ENCODE measurements around the gene EIF4E1B.
"Not testable (repeated sequence)": the region's sequence is repeated elsewhere in the genome, so short reads cannot be mapped to it uniquely, and the experiment has no call there.

EIF4E1B gene

GRCh38 chr5:176629853-176630680 lies at the start of gene EIF4E1B, which contains the start of gene SNCB:
TSS of gene EIF4E1B (plus strand) at chr5:176630675. CDS start at chr5:176642788, 12,113 bp downstream.
TSS of gene SNCB (minus strand) at chr5:176630534. CDS start at chr5:176629654, 880 bp downstream.
- peak; percentile 30 for DNase-seq

- DNase-seq = no peak
Measured at GRCh38 chr5:176581361-176581760, 49.1 kb upstream of the EIF4E1B start.

GRCh38 chr5:176583076-176583475 lies 47.4 kb upstream of the EIF4E1B start:
- no peak for DNase-seq

- no peak for DNase-seq
Measured at GRCh38 chr5:176587398-176587797, 43.1 kb upstream of the EIF4E1B start.

GRCh38 chr5:176588297-176588696 lies 42.2 kb upstream of the EIF4E1B start:
- no peak for DNase-seq

- no peak for DNase-seq
Measured at GRCh38 chr5:176589039-176589769, 41.3 kb upstream of the EIF4E1B start.

- no peak for DNase-seq
Measured at GRCh38 chr5:176590035-176590717, 40.3 kb upstream of the EIF4E1B start.

- not testable (repeated sequence) for DNase-seq
Measured at GRCh38 chr5:176591667-176592066, 38.8 kb upstream of the EIF4E1B start.

- DNase-seq = no peak
Measured at GRCh38 chr5:176592573-176592972, 37.9 kb upstream of the EIF4E1B start.

- no peak for DNase-seq
Measured at GRCh38 chr5:176593273-176593869, 37.1 kb upstream of the EIF4E1B start.

- DNase-seq = no peak
Measured at GRCh38 chr5:176594554-176594953, 35.9 kb upstream of the EIF4E1B start.

- DNase-seq = no peak
Measured at GRCh38 chr5:176595386-176595943, 35.0 kb upstream of the EIF4E1B start.

- no peak for DNase-seq
Measured at GRCh38 chr5:176596069-176596644, 34.3 kb upstream of the EIF4E1B start.

GRCh38 chr5:176596689-176597416 lies 33.6 kb upstream of the EIF4E1B start:
- peak; percentile 79 for DNase-seq

- no peak for DNase-seq
Measured at GRCh38 chr5:176597417-176598389, 32.8 kb upstream of the EIF4E1B start.

- DNase-seq = not testable (repeated sequence)
Measured at GRCh38 chr5:176599749-176600430, 30.6 kb upstream of the EIF4E1B start.

- no peak for DNase-seq
Measured at GRCh38 chr5:176601901-176602482, 28.5 kb upstream of the EIF4E1B start.

GRCh38 chr5:176603091-176603490 lies 27.4 kb upstream of the EIF4E1B start:
- no peak for DNase-seq

- no peak for DNase-seq
Measured at GRCh38 chr5:176606032-176606431, 24.4 kb upstream of the EIF4E1B start.

All from CD4-positive, alpha-beta T cell treated with Interleukin-17A for 1 hour (primary cell).